PC-3 (cell line): ENCODE measurements around the gene CHD1. TPM values are rescaled to one million over a fixed set of nuclear protein-coding genes. Genes with fewer than 3 reads are reported as not detected.

ENCODE experiments used
- ATAC-seq: fragments of 200-7000 bp; cut with Tn5 transposase; 2 replicates; pipeline ENCODE4 v1.9.1; 2020; ENCODE audit warnings: mild to moderate bottlenecking, moderate library complexity
- BruUV-seq: library from RNA; stranded (reverse); fragments of 400-500 nt; replicated peaks from 2 replicates; lab custom pipeline; 2021; lab: Mats Ljungman, UMichigan
- CTCF ChIA-PET: fragments of 300-600 bp; sonication (Branson Sonifier 250); formaldehyde crosslinking; loops from one replicate; lab custom pipeline; 2022; ENCODE audit warnings: antibody characterized with exemption; lab: Charles Lee
- POLR2A ChIA-PET: fragments of 300-600 bp; sonication (Branson Sonifier 250); formaldehyde crosslinking; loops from one replicate; lab custom pipeline; 2022; ENCODE audit warnings: antibody characterized with exemption; ENCODE audit not compliant: unreplicated experiment; lab: Charles Lee
- DNase-seq: peaks from one replicate; pipeline ENCODE4 v3.0.0-alpha.2; 2015
- H2AFZ ChIP-seq: fragments of 300-600 bp; sonication (generic); 2 replicates; pipeline ENCODE4 v1.6.0; 2016; ENCODE audit warnings: antibody characterized with exemption, low read length
- H3F3A ChIP-seq: fragments of 300-600 bp; sonication (generic); one replicate; pipeline ENCODE4 v1.6.0; 2017; ENCODE audit warnings: antibody characterized with exemption, low read length, control low read depth, mild to moderate bottlenecking; ENCODE audit not compliant: unreplicated experiment
- H3K27ac ChIP-seq: fragments of 300-600 bp; sonication (generic); 2 replicates; pipeline ENCODE4 v1.5.1; 2016; ENCODE audit warnings: mild to moderate bottlenecking, low read length
- H3K27me3 ChIP-seq: fragments of 300-600 bp; sonication (generic); 2 replicates; pipeline ENCODE4 v1.6.1; 2016; ENCODE audit warnings: low read length, mixed read lengths
- H3K36me3 ChIP-seq: fragments of 300-600 bp; sonication (generic); 2 replicates; pipeline ENCODE4 v1.6.1; 2016; ENCODE audit warnings: low read depth, mixed run types, low read length, mixed read lengths
- H3K4me1 ChIP-seq: fragments of 300-600 bp; sonication (generic); 2 replicates; pipeline ENCODE4 v1.5.1; 2016; ENCODE audit warnings: low read length; ENCODE audit not compliant: insufficient read depth
- H3K4me2 ChIP-seq: fragments of 300-600 bp; sonication (generic); 2 replicates; pipeline ENCODE4 v1.6.0; 2016; ENCODE audit warnings: low read length
- H3K4me3 ChIP-seq: fragments of 300-600 bp; sonication (generic); 2 replicates; pipeline ENCODE4 v1.5.1; 2016; ENCODE audit warnings: mild to moderate bottlenecking, low read length, mixed read lengths
- H3K79me2 ChIP-seq: fragments of 300-600 bp; sonication (generic); 2 replicates; pipeline ENCODE4 v1.6.1; 2017; ENCODE audit warnings: low read length, mixed read lengths
- H3K9ac ChIP-seq: fragments of 300-600 bp; sonication (generic); 2 replicates; pipeline ENCODE4 v1.6.0; 2016; ENCODE audit warnings: mild to moderate bottlenecking, low read length
- H3K9me2 ChIP-seq: fragments of 300-600 bp; sonication (generic); replicated peaks from 2 replicates; pipeline ENCODE4 v1.6.1; 2016; ENCODE audit warnings: mixed run types, low read length, mixed read lengths
- H3K9me3 ChIP-seq: fragments of 300-600 bp; sonication (generic); 2 replicates; pipeline ENCODE4 v1.6.1; 2016; ENCODE audit warnings: low read length, mixed read lengths
- H4K20me1 ChIP-seq: fragments of 300-600 bp; sonication (generic); 2 replicates; pipeline ENCODE4 v1.6.1; 2016; ENCODE audit warnings: low read length, mixed read lengths
- CTCF ChIP-seq: fragments of 300-600 bp; sonication (generic); conservative IDR thresholded peaks from 2 replicates; pipeline ENCODE4 v1.5.1; 2017; ENCODE audit warnings: antibody characterized with exemption, low read depth, mild to moderate bottlenecking, low read length
- EZH2 ChIP-seq: fragments of 300-600 bp; sonication (generic); IDR thresholded peaks from one replicate; pipeline ENCODE4 v1.6.1; 2017; ENCODE audit warnings: antibody characterized with exemption, mild to moderate bottlenecking, low read length; ENCODE audit not compliant: unreplicated experiment
- EZH2phosphoT487 ChIP-seq: fragments of 300-600 bp; sonication (generic); IDR thresholded peaks from 2 replicates; pipeline ENCODE4 v1.6.1; 2018; ENCODE audit warnings: mild to moderate bottlenecking, antibody characterized with exemption, low read length, borderline replicate concordance
- intact Hi-C: fragments of 100-400 bp; cut with micrococcal nuclease; formaldehyde crosslinking; loops from 2 replicates; pipeline ENCODE4 v1.9.0; 2023
- total RNA-seq: library from RNA; depleted of rRNA; stranded (reverse); fragments of >200 nt; gene quantifications from 2 replicates; pipeline ENCODE4 v1.2.3, GENCODE V29; 2014

Gene CHD1
- total RNA-seq, 1 experiment from 2014 or later, result 45.9 TPM

GRCh38 chr5:98844865-98845264 is 83.9 kb downstream of the CHD1 start:
- Histone ChIP-seq H3K27me3 (no peaks in the 10 kb centered on the region), H3K4me2 (no peak overlapping the region), H3K9ac (no peak overlapping the region), H3K27ac (no peak overlapping the region), H3K4me3 (no peak overlapping the region), H3K4me1 (no peaks in the 10 kb centered on the region), H2AFZ (no peak overlapping the region), H4K20me1 (no peaks in the 10 kb centered on the region), H3F3A (no peaks in the 10 kb centered on the region), H3K9me3 (0 out of 2 replicates have a peak, but pooled peaks cover 3% of the 10 kb centered on the region), H3K36me3 (no peaks in the 10 kb centered on the region), H3K79me2 (no peaks in the 10 kb centered on the region), H3K9me2 (no peaks in the 10 kb centered on the region)
- BruUV-seq, result no TSS peak
- no peak for TF ChIP-seq EZH2
- no peak for TF ChIP-seq CTCF
- no peak for TF ChIP-seq EZH2phosphoT487
- DNase-seq (no peak), ATAC-seq (no peak)
- intact Hi-C loops, result no loop called here
- CTCF ChIA-PET, result no interaction called here
- POLR2A ChIA-PET, result no interaction called here

DNA sequence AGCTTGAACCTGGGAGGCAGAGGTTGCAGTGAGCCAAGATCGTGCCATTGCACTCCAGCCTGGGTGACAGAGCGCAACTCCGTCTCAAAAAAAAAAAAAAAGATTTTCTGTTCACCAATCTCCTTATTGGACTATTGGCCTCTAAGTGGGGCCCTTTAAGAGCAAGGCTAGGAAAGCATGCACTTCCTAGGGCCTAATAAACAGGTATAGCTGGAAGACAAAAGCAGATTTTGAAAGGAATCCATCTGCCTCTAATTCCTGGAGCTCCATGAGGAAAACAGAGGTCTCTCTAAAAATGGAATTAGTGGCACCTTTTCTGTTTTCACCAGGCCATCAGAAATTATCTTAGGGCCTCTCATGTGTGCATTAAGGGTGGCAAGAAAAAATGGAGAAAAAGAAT is 85.3 kb downstream of the CHD1 start:
- BruUV-seq, result no TSS peak
- Histone ChIP-seq H3K36me3 (no peaks in the 10 kb centered on the region), H3K4me2 (no peak overlapping the region), H3K9me2 (no peaks in the 10 kb centered on the region), H2AFZ (no peak overlapping the region), H3K27me3 (no peaks in the 10 kb centered on the region), H3K9ac (no peak overlapping the region), H3K27ac (no peak overlapping the region), H3K9me3 (0 out of 2 replicates have a peak, but pooled peaks cover 3% of the 10 kb centered on the region), H3F3A (no peaks in the 10 kb centered on the region), H4K20me1 (no peaks in the 10 kb centered on the region), H3K4me3 (no peak overlapping the region), H3K4me1 (no peaks in the 10 kb centered on the region), H3K79me2 (no peaks in the 10 kb centered on the region)
- no peak for DNase-seq
- intact Hi-C loops, result no loop called here
- no peak for TF ChIP-seq CTCF
- TF ChIP-seq EZH2phosphoT487, result no peak
- TF ChIP-seq EZH2, result no peak
- ATAC-seq, result no peak
- ChIA-PET CTCF (no interaction called here), POLR2A (no interaction called here)

GRCh38 chr5:98840946-98841345 is 87.9 kb downstream of the CHD1 start:
- no peak overlapping the region for H2AFZ ChIP-seq
- no peaks in the 10 kb centered on the region for H3K79me2 ChIP-seq
- no peaks in the 10 kb centered on the region for H3K27me3 ChIP-seq
- no peaks in the 10 kb centered on the region for H3F3A ChIP-seq
- H3K4me1 ChIP-seq, result no peaks in the 10 kb centered on the region
- H3K4me3 ChIP-seq, result no peak overlapping the region
- no TSS peak for BruUV-seq
- H3K9ac ChIP-seq, result no peak overlapping the region
- H3K36me3 ChIP-seq, result no peaks in the 10 kb centered on the region
- 0 out of 2 replicates have a peak, but pooled peaks cover 3% of the 10 kb centered on the region for H3K9me3 ChIP-seq
- no peak for ATAC-seq
- ChIA-PET POLR2A (no interaction called here), CTCF (no interaction called here)
- intact Hi-C loops, result no loop called here
- H3K4me2 ChIP-seq, result no peak overlapping the region
- no peaks in the 10 kb centered on the region for H4K20me1 ChIP-seq
- TF ChIP-seq EZH2 (no peak), CTCF (no peak)
- no peaks in the 10 kb centered on the region for H3K9me2 ChIP-seq
- DNase-seq, result no peak
- H3K27ac ChIP-seq, result no peak overlapping the region
